Forelimb muscle (tissue), 1 donor: Measurements from ENCODE around the gene TLE5. TPM values are rescaled to one million over a fixed set of nuclear protein-coding genes. Genes with fewer than 3 reads are reported as not detected.
"Not testable (repeated sequence)": the region's sequence is repeated elsewhere in the genome, so short reads cannot be mapped to it uniquely, and the experiment has no call there.

Experiments
- DNase-seq: peaks from one replicate; pipeline ENCODE4 v3.0.0-alpha.2; 2013; ENCODE audit warnings: low read depth
- polyA plus RNA-seq: library from polyadenylated mRNA; unstranded; fragments of 120-200 nt; gene quantifications from one replicate; pipeline ENCODE4 v1.2.1, GENCODE V29; 2013; ENCODE audit not compliant: insufficient read length

TLE5 gene
- polyA plus RNA-seq, 1 donor, result 800 TPM

GRCh38 chr19:3025549-3025886, 36.8 kb downstream of the TLE5 start:
- DNase-seq, result no peak

GRCh38 chr19:3024870-3025548, 37.3 kb downstream of the TLE5 start:
- DNase-seq, result no peak

GRCh38 chr19:3024509-3024869, 37.8 kb downstream of the TLE5 start:
- DNase-seq, result no peak

- no peak for DNase-seq
Measured at GRCh38 chr19:3020321-3020960, 41.9 kb downstream of the TLE5 start.

GRCh38 chr19:3019211-3019854, 43.0 kb downstream of the TLE5 start:
- DNase-seq, result no peak

- DNase-seq, result no peak
Measured at GRCh38 chr19:3017923-3018322, 44.4 kb downstream of the TLE5 start.

- DNase-seq, result no peak
Measured at GRCh38 chr19:3015126-3016057, 46.9 kb downstream of the TLE5 start.

- DNase-seq, result no peak
Measured at GRCh38 chr19:3014135-3014534, 48.2 kb downstream of the TLE5 start.

- DNase-seq, result no peak
Measured at GRCh38 chr19:3013263-3013725, 49.0 kb downstream of the TLE5 start.

- DNase-seq, result no peak
Measured at GRCh38 chr19:3012621-3013262, 49.6 kb downstream of the TLE5 start.

- not testable (repeated sequence) for DNase-seq
Measured at GRCh38 chr19:3012059-3012458, 50.2 kb downstream of the TLE5 start.

- no peak for DNase-seq
Measured at GRCh38 chr19:3010871-3011270, 51.4 kb downstream of the TLE5 start.

GRCh38 chr19:3008994-3009393, 53.3 kb downstream of the TLE5 start:
- DNase-seq, result no peak

GRCh38 chr19:3007975-3008374, 54.3 kb downstream of the TLE5 start:
- DNase-seq, result no peak

GRCh38 chr19:3006075-3006767, 56.1 kb downstream of the TLE5 start:
- DNase-seq, result no peak

GRCh38 chr19:3005345-3005744, 57.0 kb downstream of the TLE5 start:
- no peak for DNase-seq

GRCh38 chr19:3004522-3004921, 57.8 kb downstream of the TLE5 start:
- no peak for DNase-seq

- no peak for DNase-seq
Measured at GRCh38 chr19:3003046-3003445, 59.2 kb downstream of the TLE5 start.
